Astrocyte of the cerebellum (primary cell): Measurements from ENCODE around the gene KLHL20.
"Not testable (repeated sequence)": the region's sequence is repeated elsewhere in the genome, so short reads cannot be mapped to it uniquely, and the experiment has no call there.

Experiments used
- DNase-seq: peaks from one replicate; pipeline ENCODE4 v3.0.0-alpha.2; 2011; ENCODE audit warnings: low read depth
- H3K4me3 ChIP-seq: 2 replicates; pipeline ENCODE4 v1.5.1; 2011; ENCODE audit warnings: mild to moderate bottlenecking, low read depth, low read length, moderate library complexity
- in situ Hi-C: cut with HindIII; loops from 2 replicates; pipeline ENCODE4 v1.10.0; 2017; ENCODE audit warnings: low sequenced_read_pairs
- TF ChIP-seq, protein P1 (sequence below): IDR thresholded peaks from 2 replicates; pipeline ENCODE4 v1.5.1; 2012; ENCODE audit warnings: low read length, low read depth, moderate library complexity, mild to moderate bottlenecking; ENCODE audit errors: missing control alignments

Gene KLHL20, protein sequence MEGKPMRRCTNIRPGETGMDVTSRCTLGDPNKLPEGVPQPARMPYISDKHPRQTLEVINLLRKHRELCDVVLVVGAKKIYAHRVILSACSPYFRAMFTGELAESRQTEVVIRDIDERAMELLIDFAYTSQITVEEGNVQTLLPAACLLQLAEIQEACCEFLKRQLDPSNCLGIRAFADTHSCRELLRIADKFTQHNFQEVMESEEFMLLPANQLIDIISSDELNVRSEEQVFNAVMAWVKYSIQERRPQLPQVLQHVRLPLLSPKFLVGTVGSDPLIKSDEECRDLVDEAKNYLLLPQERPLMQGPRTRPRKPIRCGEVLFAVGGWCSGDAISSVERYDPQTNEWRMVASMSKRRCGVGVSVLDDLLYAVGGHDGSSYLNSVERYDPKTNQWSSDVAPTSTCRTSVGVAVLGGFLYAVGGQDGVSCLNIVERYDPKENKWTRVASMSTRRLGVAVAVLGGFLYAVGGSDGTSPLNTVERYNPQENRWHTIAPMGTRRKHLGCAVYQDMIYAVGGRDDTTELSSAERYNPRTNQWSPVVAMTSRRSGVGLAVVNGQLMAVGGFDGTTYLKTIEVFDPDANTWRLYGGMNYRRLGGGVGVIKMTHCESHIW

DNA sequence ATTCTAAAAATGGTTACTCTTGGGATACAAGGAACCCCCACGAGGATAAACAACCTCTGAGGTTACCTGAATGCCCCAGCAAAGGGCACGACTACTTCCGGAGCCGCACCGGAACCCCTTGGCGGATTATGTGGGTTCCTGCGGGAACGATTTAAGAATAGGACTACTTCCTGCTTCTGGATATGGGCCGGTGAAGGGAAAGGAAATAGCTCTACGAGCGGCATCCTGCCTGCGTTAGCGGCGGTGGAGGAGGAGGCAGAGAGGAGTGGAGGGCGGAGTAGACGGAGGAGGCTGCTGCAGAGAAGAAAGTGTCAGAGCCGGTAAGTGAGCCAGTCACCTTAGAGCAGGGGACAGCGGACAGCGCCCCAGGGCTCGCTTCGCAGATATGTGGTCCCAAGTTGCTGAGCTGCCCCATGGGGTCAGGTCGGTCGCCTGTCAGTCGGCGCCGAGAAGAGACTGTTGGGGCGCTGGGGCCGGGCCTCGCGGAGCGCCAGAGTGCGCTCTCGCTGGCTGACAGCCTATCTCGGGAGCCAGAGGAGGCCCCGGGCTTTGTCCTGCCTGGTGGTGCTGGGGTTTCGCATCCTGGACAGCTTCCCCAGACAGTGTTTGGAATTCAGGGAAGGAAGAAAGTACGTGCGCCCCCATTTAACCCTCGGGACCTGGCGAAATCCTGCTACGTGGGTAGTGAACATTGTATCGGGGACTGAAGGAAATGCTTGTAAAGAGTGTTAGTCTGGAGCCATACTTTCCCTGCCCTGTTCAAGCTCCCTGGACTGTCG lies at the start of gene KLHL20:
KLHL20 (plus strand) TSS at position 223 of the 779 bp plus-strand sequence. CDS start 1,063 bp downstream, outside the sequence.
- TF ChIP-seq, protein P1, sequence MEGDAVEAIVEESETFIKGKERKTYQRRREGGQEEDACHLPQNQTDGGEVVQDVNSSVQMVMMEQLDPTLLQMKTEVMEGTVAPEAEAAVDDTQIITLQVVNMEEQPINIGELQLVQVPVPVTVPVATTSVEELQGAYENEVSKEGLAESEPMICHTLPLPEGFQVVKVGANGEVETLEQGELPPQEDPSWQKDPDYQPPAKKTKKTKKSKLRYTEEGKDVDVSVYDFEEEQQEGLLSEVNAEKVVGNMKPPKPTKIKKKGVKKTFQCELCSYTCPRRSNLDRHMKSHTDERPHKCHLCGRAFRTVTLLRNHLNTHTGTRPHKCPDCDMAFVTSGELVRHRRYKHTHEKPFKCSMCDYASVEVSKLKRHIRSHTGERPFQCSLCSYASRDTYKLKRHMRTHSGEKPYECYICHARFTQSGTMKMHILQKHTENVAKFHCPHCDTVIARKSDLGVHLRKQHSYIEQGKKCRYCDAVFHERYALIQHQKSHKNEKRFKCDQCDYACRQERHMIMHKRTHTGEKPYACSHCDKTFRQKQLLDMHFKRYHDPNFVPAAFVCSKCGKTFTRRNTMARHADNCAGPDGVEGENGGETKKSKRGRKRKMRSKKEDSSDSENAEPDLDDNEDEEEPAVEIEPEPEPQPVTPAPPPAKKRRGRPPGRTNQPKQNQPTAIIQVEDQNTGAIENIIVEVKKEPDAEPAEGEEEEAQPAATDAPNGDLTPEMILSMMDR, result no peak
- DNase-seq, result peak; percentile 81
- in situ Hi-C loops, result no loop called here
- H3K4me3 ChIP-seq, result peak within 1 kb of the TSS; percentile 77

DNA sequence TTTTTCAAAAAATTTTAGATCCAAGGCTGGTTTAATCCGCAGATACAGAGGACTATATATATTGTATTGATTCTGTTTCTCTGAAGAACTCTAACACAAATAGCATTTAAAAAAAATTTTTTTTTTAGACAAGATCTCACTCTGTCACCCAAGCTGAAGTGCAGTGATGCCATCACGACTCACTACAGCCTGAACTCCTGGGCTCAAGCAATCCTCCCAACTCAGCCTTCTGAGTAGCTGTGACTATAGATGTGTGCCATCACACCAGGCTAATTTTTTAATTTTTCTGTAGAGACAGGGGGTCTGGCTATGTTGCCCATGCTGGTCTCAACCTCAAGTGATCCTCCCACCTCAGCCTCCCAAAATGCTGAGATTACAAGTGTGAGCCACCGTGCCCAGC lies 48.1 kb upstream of the KLHL20 start:
- no peak overlapping the region for H3K4me3 ChIP-seq
- in situ Hi-C loops, result no loop called here
- DNase-seq, result no peak
- TF ChIP-seq, protein P1, result no peak

DNA sequence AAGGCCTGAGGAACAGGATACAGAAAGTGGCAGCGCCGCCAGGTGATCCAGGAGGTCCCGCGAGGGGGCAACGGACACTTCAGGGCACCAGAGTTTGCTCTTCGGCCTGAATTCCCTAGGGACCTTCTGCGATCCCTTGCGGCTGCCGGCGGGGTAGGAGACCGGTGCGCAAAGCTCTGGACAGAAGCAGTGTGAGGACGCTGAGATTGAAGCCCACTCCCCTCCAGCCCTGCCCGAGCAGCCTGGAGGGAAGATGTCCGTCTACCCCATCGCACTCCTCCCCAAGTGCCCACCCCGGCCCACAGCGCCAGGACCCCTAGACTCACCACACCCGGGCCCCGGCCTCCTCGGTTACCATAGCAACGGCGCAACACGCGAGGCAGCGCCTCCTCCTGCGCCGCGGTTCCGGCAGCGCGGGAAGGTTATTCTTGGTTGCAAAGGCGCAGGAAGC lies 45.3 kb upstream of the KLHL20 start, which contains the start of gene ANKRD45:
ANKRD45 (minus strand) TSS at position 361 of the 451 bp plus-strand sequence. CDS start 10,433 bp downstream, outside the sequence.
- peak within 1 kb of the TSS; percentile 51 for H3K4me3 ChIP-seq
- DNase-seq, result peak; percentile 13
- TF ChIP-seq, protein P1, result no peak
- in situ Hi-C loops, result no loop called here

DNA sequence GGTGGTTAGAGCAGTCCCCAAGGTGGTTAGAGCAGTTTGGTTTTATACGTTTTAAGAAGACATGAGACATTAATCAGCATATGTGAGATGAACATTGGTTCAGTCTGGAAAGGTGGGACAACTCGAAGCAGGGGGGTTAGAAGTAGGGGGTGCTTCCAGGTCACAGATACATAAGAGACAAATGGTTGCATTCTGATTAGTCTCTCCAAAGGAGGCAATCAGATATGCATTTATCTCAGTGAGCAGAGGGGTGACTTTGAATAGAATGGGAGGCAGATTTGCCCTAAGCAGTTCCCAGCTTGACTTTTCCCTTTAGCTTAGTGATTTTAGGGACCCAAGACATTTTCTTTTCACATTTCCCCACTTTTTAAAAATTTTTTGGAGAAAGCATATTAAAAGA lies 40.3 kb upstream of the KLHL20 start:
- in situ Hi-C loops, H3K4me3 ChIP-seq, DNase-seq: not testable (repeated sequence)

DNA sequence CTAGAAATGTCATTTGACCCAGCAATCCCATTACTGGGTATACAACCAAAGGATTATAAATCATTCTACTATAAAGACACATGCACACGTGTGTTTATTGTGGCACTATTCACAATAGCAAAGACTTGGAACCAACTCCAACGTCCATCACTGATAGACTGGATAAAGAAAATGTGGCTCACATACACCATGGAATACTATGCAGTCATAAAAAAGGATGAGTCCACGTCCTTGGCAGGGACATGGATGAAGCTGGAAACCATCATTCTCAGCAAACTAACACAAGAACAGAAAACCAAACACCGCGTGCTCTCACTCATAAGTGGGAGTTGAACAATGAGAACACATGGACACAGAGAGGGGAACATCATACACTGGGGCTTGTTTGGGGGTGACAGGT lies 34.6 kb upstream of the KLHL20 start:
- H3K4me3 ChIP-seq, DNase-seq, in situ Hi-C loops: not testable (repeated sequence)

DNA sequence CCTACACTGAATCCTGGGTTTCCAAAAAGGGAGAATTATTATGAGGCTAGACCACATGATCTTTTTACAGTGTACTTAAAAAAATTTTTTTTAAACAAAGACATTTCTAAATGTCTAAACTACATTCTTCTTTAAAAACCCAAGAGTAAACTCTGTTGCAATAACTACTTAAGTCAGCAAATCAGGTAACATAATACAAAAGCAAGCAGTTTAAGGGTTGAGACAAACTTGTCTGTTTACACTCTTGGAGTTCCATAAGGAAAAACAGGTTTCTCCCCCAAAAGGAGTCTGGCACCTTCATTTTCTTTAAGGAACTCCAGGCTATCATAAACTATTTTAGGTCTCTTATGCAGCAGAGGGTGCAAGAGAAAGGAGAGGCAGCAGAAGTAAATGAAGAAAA lies 32.6 kb upstream of the KLHL20 start:
- TF ChIP-seq, protein P1, result no peak
- in situ Hi-C loops, result no loop called here
- no peak for DNase-seq
- no peak overlapping the region for H3K4me3 ChIP-seq

DNA sequence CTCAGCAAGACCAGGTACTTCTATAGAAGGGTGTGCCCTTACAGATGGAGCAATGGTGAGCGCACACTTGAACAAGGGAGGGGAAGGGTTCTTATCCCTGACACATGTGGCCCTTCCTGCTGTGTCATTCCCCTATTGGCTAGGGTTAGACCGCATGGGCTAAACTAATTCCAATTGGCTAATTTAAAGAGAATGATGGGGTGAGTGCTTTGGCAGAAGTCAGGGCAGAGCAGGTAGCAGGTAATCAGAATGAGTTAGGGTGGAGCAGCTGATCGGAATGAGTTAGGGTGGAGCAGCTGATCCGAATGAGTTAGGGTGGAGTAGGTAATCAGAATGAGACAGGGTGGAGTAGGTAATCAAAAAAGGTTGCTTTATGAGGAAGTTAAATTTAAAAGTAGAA lies 30.9 kb upstream of the KLHL20 start:
- in situ Hi-C loops, DNase-seq, H3K4me3 ChIP-seq: not testable (repeated sequence)

DNA sequence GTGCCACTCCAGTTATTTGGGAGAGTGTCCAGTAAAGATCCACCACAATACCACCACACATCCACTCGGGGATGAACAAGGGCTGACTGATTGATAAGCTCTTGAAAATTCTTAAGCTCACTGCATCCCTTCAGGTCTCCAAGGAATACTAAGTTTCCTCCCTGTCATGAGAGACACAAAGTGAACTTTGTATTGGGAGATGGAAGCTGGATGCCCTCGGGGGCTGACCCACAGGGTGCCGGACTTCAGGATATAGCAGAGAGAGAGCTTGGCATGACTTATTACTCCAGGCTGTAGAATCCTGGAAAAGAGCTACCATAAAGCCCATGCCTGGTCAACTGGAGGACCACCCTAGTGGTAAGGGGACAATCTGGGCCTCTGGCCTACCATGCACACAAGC lies 29.7 kb upstream of the KLHL20 start:
- DNase-seq, in situ Hi-C loops, H3K4me3 ChIP-seq: not testable (repeated sequence)
